GM19023 (cell line): Measurements from ENCODE around the gene RELA.
A peak's percentile ranks its signal among the peaks of the same experiment; 100 is the strongest.
"Not testable (repeated sequence)": the region's sequence is repeated elsewhere in the genome, so short reads cannot be mapped to it uniquely, and the experiment has no call there.

Experiments
- ATAC-seq: cut with Tn5 transposase; IDR thresholded peaks from one replicate; pipeline ENCODE4 v1.9.1; 2021; ENCODE audit warnings: mild to moderate bottlenecking, moderate library complexity; ENCODE audit not compliant: unreplicated experiment

Gene RELA

DNA sequence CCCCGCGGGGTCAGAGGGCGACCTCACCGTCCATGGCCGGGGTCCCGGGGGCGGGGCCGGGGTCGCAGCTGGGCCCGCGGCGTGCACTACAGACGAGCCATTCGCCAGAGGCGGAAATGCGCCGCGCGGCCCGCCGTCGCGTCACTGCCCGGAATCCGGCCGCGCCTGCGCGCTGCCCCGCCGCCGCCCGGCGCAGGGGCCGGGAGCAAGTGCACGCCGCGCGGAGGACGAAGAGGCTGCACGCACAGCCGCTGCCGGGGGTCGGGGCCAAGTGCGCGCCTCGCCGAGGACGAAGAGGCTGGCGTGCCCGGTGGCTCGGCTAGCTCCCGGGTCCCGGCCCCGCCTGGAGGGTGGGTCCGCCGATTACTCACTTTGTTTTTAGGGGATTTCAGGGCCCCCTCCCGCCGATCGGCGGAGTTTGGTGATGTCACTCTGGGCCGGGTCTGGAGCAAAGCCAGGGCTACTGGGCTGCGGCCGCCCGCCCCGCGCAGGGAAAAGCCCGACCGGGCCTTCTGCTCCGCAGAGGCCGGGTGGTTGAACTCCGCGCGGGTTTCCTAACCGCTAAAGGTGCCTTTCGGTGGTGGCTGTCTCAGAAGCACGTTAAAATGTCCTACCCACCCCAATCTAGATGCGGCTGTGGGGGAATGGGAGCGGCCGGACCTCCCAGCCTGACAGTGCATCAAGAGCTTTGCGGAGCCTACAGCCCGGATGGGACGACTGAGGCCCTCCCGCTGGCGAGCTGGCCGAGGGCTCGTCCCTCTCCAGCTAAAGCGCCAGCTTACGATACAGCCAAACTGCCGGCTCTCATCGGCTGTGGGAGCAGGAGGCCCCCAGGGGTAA lies at the start of gene RELA:
Gene RELA, minus strand, starts transcription at position 118 of the 840 bp plus-strand sequence. Its CDS starts 84 bp downstream, at position 34.
- peak; percentile 78 for ATAC-seq

- peak; percentile 85 for ATAC-seq
Measured at GRCh38 chr11:65711785-65712632, 49.3 kb upstream of the RELA start, which contains the start of gene KAT5. TSS of gene KAT5 (plus strand) at chr11:65712252. CDS start at chr11:65712268, 16 bp downstream.

DNA sequence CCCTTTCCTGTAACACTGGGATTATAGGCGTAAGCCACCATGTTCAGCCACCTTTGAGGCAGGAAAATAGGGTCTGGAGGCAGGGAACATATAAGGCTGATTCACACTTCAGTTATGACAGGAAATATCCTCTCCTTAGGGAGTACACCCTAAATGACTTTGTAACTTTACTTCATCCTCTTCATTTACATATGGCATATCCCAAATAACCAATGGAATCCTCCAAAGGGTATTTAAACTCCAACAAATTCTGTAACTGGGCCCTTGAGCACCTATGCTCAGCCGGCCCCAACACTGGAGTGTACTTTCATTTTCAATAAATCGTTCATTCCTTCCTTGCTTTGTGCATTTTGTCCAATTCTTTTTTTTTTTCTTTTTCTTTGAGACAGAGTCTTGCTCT lies 47.7 kb upstream of the RELA start:
- ATAC-seq: no peak

GRCh38 chr11:65709661-65710060 lies 46.9 kb upstream of the RELA start:
- no peak for ATAC-seq

DNA sequence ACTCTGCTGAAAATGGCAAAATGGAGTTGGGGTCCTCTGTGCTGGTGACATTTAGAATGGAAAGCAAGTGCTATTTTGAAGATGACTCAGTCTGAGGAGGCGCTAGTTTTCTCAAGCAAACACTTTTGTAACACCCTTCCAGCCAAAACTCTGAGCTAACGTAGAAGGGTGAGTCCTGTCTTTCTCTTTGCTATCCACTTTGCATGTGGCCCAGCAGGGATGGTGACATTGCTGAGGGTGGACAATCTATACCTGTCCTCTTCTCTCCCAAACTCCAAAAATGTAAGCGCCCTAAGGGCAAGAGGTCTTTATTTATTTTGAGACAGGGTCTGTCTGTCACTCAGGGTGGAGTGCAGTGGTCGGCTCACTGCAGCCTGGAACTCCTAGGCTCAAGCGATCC lies 45.7 kb upstream of the RELA start:
- ATAC-seq: no peak

- ATAC-seq: not testable (repeated sequence)
Measured at GRCh38 chr11:65707002-65707401, 44.3 kb upstream of the RELA start.

GRCh38 chr11:65706303-65706763 lies 43.6 kb upstream of the RELA start:
- not testable (repeated sequence) for ATAC-seq

GRCh38 chr11:65703846-65704245 lies 41.1 kb upstream of the RELA start:
- ATAC-seq: no peak

GRCh38 chr11:65701686-65702085 lies 39.0 kb upstream of the RELA start:
- no peak for ATAC-seq

DNA sequence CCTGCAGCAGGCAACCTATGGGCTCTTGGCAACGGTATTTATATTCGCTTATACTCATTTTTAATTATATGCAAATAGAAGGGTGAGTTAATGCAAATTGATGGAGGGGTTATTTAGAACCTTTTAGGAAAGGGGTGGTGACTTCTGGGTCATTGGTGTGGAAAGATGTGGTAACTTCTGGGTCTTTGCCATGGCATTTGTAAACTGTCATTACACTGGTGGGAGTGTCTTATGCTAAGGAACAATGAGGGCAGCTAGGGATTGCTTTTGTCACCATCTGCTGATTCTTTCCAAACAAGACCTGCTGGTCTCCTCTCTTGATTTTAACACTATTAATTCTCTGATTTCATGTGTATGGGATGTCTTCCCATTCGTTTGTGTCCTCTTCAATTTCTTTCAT lies 37.7 kb upstream of the RELA start:
- ATAC-seq: no peak

- no peak for ATAC-seq
Measured at GRCh38 chr11:65699306-65699705, 36.6 kb upstream of the RELA start.

DNA sequence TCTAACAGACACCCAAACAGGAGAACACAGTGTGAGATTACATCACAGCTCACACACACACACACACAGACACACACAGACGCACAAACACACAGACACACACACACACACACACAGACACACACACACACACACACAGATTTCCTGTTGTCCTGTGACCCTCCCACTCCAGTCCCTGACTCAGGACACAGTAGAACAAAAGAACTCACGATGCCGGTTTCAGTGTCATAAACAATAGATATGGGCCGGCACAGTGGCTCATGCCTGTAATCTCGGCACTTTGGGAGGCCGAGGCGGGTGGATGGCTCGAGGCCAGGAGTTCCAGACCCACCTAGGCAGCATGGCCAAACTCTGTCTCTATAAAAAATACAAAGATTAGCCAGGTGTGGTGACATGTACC lies 35.5 kb upstream of the RELA start:
- no peak for ATAC-seq

DNA sequence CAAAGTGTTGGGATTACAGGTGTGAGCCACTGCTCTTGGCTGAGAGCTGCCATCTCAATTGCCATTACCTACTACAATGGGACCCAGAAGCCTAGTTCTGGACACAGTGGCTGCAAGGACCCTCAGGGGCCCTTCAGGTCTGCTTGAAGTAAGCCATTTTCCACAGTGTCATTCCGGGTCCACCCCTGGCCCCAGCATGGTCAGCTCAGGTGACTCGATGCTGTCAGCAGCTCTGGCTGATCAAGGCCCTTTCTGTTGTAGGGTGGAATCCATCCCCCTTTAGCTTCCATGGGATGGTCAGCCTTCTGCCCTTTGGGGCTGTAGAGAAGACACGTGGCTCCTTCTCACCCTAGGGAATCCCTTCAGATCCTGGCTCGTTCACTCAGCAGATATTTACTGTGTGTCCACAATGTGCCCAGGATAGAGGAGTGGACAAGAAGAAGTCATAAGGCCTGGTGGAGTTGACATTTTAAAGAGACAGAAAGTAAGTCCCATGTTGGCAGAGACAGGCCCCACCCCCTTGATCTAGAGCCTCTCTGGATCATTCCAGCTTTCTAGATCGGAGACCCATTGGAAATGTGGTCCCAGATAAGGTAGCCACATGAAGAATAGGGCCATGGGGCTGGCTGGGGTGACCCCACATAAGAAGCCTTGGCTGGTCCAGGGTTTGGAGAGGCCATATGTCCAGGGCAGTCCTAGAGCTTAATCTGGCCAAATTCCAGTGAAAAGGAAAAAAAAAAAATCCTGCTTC lies 34.3 kb upstream of the RELA start:
- ATAC-seq: no peak

GRCh38 chr11:65695459-65696241 lies 32.9 kb upstream of the RELA start:
- ATAC-seq: no peak

- no peak for ATAC-seq
Measured at GRCh38 chr11:65692367-65692766, 29.7 kb upstream of the RELA start.

- ATAC-seq: not testable (repeated sequence)
Measured at GRCh38 chr11:65691847-65692246, 29.1 kb upstream of the RELA start.

DNA sequence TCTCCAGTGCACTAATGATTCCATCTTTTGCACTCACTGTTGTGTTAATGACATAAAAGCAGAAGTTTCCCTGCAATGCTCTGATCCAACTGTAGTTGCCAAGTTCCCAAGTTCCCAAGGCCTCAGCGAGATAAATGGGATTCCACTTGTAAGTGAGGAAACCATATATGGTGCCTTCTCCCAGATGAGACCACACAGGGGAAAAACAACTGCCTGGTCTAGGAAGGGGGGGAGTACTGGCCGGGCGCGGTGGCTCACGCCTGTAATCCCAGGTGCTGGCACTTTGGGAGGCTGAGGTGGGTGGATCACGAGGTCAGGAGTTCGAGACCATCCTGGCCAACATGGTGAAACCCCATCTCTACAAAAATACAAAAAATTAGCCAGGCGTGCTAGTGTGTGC lies 23.3 kb upstream of the RELA start:
- ATAC-seq: no peak

DNA sequence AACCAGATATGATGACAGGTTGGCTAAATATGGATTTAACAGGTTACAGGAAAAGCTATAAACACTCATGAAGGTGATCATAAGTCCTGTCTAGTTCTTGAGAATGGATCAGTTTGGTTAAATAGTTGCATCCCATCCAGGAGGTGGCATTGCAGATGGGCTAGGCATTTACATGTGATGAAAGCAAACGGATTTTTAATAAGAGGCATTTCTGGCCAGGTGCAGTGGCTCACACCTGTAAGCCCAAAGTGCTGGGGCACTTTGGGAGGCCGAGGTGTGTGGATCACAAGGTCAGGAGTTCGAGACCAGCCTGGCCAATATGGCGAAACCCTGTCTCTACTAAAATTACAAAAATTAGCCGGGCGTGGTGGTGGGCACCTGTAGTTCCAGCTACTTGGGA lies 20.8 kb upstream of the RELA start:
- not testable (repeated sequence) for ATAC-seq

DNA sequence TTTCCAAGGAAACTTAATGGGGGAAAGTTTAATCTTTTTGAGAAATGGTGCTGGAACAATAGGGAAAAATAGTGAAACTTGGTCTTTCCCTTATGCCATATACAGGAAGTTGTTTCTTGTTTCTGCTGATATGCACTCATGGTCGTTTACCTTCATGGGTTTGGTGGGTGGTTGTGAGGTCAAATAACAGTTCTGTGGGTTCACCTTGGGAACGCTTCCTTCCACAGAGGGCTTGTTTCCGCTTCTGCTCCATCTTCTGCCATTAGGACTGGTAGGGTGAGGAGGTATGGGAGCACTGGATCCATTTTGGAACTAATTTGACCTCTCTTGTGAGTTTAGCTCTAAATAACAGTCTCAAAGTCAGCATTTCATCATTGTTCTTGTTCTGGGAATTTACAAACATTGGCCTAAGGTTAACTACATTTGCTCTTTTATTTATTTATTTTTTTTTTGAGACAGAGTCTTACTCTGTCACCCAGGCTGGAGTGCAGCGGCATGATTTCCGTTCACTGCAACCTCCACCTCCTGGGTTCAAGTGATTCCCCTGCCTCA lies 17.6 kb upstream of the RELA start:
- ATAC-seq: no peak

DNA sequence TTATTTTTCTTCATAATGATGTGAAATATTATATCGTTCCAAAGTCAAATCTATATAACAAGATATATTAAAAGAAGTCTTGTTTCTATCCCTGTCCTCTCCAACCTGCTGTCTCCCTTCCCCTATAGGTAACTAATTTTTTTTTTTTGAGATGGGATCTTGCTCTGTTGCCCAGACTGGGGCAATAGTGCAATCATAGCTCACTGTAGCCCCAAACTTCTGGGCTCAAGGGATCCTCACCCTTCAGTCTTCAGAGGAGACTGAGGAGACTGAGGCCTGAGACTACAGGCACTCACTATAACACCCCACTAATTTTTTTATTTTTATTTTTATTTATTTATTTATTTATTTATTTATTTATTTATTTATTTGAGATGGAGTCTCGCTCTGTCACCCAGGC lies 10.3 kb upstream of the RELA start:
- no peak for ATAC-seq
